Measurements from ENCODE around the gene WNT5B. TPM values are rescaled to one million over a fixed set of nuclear protein-coding genes. Genes with fewer than 3 reads are reported as not detected.

Gene WNT5B
- total and polyA plus RNA-seq, 9 of the 15 experiments (the other 6 are each of a cell fraction or from before 2014, with no cell fraction given) = 0.42 to 16.8 (median 5.4) TPM

DNA sequence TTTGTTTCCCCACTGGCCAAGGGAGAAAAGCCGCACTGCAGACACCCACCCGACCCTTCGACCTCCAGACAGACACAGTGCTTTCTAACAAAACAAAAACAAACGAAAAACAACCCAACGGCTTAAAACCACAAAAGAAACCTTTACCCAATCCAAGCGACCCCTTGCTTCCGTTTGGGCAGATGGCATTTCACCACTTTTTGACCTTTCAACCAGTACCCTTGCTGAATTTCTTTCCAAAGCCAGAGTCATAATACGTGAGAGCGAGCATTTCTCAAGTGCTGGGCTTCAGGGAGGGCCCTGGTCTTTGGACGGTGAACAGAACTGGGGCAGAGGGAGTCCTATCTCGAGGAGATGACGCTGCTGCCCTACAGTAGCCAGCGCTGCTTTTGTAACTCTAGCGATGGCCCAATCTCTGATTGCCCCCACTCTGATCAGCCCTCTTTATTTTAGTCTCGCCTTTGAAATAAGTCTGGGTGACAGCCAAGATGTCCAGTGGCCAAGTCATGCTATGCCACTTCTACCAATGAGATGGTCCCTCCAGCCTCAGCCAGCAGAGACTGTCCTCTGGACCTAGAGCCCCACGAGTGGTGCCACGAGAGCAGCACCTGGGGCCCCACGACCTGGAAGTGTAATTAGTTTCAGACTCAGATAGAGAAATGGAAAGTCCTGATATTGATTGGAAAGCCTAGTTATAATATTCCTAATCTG is 40.0 kb downstream of the WNT5B start (continued):
- TF ChIP-seq MGA (IDR thresholded peaks at IDR 0.05) = peak; percentile 34; the same call in 1 of the 2 replicates
- TF ChIP-seq, protein P1, sequence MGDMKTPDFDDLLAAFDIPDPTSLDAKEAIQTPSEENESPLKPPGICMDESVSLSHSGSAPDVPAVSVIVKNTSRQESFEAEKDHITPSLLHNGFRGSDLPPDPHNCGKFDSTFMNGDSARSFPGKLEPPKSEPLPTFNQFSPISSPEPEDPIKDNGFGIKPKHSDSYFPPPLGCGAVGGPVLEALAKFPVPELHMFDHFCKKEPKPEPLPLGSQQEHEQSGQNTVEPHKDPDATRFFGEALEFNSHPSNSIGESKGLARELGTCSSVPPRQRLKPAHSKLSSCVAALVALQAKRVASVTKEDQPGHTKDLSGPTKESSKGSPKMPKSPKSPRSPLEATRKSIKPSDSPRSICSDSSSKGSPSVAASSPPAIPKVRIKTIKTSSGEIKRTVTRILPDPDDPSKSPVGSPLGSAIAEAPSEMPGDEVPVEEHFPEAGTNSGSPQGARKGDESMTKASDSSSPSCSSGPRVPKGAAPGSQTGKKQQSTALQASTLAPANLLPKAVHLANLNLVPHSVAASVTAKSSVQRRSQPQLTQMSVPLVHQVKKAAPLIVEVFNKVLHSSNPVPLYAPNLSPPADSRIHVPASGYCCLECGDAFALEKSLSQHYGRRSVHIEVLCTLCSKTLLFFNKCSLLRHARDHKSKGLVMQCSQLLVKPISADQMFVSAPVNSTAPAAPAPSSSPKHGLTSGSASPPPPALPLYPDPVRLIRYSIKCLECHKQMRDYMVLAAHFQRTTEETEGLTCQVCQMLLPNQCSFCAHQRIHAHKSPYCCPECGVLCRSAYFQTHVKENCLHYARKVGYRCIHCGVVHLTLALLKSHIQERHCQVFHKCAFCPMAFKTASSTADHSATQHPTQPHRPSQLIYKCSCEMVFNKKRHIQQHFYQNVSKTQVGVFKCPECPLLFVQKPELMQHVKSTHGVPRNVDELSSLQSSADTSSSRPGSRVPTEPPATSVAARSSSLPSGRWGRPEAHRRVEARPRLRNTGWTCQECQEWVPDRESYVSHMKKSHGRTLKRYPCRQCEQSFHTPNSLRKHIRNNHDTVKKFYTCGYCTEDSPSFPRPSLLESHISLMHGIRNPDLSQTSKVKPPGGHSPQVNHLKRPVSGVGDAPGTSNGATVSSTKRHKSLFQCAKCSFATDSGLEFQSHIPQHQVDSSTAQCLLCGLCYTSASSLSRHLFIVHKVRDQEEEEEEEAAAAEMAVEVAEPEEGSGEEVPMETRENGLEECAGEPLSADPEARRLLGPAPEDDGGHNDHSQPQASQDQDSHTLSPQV (IDR thresholded peaks at IDR 0.05) = peak; percentile 72
- TF ChIP-seq, protein P2, sequence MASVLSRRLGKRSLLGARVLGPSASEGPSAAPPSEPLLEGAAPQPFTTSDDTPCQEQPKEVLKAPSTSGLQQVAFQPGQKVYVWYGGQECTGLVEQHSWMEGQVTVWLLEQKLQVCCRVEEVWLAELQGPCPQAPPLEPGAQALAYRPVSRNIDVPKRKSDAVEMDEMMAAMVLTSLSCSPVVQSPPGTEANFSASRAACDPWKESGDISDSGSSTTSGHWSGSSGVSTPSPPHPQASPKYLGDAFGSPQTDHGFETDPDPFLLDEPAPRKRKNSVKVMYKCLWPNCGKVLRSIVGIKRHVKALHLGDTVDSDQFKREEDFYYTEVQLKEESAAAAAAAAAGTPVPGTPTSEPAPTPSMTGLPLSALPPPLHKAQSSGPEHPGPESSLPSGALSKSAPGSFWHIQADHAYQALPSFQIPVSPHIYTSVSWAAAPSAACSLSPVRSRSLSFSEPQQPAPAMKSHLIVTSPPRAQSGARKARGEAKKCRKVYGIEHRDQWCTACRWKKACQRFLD (CRISPR knock-in tag; IDR thresholded peaks at IDR 0.05) = 0 out of 2 replicates have a peak, but pooled peaks have one; percentile 29
- TF ChIP-seq, protein P3, sequence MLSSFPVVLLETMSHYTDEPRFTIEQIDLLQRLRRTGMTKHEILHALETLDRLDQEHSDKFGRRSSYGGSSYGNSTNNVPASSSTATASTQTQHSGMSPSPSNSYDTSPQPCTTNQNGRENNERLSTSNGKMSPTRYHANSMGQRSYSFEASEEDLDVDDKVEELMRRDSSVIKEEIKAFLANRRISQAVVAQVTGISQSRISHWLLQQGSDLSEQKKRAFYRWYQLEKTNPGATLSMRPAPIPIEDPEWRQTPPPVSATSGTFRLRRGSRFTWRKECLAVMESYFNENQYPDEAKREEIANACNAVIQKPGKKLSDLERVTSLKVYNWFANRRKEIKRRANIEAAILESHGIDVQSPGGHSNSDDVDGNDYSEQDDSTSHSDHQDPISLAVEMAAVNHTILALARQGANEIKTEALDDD (IDR thresholded peaks at IDR 0.05) = 0 out of 2 replicates have a peak, but pooled peaks have one; percentile 2
- TF ChIP-seq NR2C2 (CRISPR knock-in tag; IDR thresholded peaks at IDR 0.05) = no peak
- peak; percentile 67 for TF ChIP-seq NR2C2 (tag; IDR thresholded peaks at IDR 0.05)

Data from K562 (cell line).